GM08714 (cell line): ENCODE measurements around the gene FRMD3.

Experiments
- H3K4me3 ChIP-seq: fragments of 200-500 bp; sonication (Bioruptor generic); 2 replicates; pipeline ENCODE4 v1.5.1; 2014; ENCODE audit warnings: mild to moderate bottlenecking, low read length, inconsistent platforms
- ZNF274 ChIP-seq: IDR thresholded peaks from 2 replicates; pipeline ENCODE4 v1.6.1; 2012; ENCODE audit warnings: mild to moderate bottlenecking, low read depth, low read length

Gene FRMD3

GRCh38 chr9:83508067-83508466 lies 30.1 kb downstream of the FRMD3 start:
- H3K4me3 ChIP-seq: no peak overlapping the region
- no peak for TF ChIP-seq ZNF274

DNA sequence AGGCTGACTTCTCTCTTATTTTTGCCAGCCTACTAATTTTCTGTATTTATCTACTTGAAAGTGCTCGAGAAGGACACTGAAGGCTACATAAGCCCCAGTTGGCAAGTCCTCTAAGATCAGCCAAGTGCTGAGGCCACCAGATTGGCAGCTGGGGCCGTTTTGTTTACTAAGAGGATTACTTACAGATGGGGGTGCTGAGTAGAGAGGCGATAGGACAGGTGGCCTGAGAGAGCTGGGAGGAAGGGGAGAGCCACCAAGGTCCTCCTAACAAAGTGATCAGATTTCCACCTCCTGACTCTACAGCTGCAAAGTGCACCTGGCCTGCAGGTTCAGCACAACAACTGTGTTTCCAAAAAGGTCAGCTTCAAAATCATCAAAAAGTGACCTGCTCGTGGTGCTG lies 32.9 kb downstream of the FRMD3 start:
- H3K4me3 ChIP-seq: no peak overlapping the region
- no peak for TF ChIP-seq ZNF274

- TF ChIP-seq ZNF274: no peak
- no peak overlapping the region for H3K4me3 ChIP-seq
Measured at GRCh38 chr9:83503866-83504265, 34.3 kb downstream of the FRMD3 start.

DNA sequence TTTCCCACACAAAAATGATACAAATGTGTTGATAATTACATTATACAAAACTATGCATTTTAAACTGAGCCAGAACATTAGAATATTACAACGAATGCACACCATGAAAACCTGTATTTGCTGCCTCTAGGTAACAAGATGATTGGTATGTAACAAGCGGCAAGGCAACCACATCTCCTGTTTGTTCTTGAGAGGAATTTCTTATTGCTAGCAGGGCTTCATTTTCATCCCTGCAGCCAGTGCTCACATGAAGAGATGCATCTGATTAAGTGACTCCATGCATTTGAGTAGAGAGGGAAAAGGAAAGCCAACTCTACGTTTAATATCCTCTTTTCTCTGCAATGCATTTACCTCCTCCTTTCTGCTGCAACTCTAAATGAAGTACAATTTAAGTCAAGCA lies 36.6 kb downstream of the FRMD3 start:
- no peak overlapping the region for H3K4me3 ChIP-seq
- no peak for TF ChIP-seq ZNF274

DNA sequence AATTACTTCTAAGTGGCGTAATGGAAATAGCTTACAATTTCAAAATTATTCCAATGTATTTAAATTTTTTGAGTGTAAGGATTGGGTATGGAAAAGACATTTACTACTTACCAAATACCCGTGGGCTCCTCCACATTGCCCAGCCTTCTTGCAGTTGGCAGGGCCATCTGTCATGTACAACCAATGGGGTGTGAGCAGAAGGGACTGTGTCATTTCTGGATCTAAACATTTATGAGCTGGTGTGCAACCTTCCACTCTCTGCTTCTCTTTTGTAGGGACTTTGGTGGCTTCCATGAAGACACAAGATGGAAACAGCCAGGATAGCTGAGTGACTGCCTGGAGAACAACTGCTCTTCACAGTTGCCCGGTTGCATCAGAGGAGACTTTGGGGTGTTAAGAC lies 40.8 kb downstream of the FRMD3 start:
- no peak for TF ChIP-seq ZNF274
- no peak overlapping the region for H3K4me3 ChIP-seq

DNA sequence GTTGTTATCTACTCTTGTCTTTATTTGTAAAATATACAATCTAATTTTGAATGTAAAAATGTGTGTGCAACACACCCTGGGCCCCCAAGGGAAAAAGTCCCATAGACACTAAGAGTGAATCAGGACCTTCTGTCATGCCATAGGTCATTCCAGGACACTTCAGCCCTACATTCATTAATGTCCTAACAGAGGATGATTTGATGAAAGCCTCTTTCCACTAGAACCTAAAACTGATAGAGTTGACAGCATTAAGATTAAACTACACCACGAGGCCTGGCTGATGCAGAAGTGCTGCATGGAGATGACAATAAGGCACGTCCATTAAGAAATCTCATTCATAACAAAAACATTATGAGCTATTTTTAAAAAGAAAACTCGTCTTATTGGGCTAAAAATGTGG lies 46.2 kb downstream of the FRMD3 start:
- no peak overlapping the region for H3K4me3 ChIP-seq
- no peak for TF ChIP-seq ZNF274

DNA sequence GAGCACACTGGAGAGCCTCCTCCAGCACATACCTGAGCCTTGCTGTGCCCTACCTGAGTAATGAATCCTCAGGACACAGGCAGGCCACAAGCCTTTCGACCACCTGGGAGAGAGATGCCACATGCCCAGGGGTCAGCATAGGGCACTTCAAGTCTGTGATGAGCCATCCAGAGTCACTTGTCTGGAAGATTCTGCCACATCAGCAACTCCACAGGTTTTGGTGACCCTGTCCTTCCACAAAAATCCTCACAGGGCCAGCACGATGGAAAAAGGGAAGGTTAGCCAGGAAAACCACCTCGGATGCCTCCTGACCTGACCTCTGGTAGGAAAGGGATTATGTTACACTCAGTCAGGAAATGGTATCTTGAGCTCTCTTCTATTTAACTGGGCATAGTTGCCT lies 46.8 kb downstream of the FRMD3 start:
- no peak overlapping the region for H3K4me3 ChIP-seq

GRCh38 chr9:83489961-83490360 lies 48.2 kb downstream of the FRMD3 start:
- H3K4me3 ChIP-seq: no peak overlapping the region
- TF ChIP-seq ZNF274: no peak

More for the DNA sequence above, 46.8 kb downstream of the FRMD3 start:
- no peak for TF ChIP-seq ZNF274

DNA sequence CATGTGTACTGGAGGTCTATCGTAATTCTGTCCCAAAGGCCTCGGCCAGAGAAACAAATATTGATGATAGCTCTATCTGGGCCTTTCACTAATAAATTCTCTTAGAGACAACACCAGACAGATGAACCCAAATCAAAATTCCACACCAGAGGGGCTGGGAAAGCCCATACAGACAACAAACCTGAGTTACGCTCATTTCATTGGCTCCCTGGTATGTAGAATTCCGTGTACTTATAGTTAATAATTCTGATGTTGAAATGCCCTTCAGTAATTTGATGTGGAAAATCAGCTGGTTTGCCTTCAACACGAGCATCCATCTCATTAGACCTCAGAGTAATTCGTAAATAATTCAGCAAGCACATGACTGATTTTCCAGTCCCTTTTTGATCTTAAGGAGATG lies 53.2 kb downstream of the FRMD3 start:
- no peak for TF ChIP-seq ZNF274
- no peak overlapping the region for H3K4me3 ChIP-seq

DNA sequence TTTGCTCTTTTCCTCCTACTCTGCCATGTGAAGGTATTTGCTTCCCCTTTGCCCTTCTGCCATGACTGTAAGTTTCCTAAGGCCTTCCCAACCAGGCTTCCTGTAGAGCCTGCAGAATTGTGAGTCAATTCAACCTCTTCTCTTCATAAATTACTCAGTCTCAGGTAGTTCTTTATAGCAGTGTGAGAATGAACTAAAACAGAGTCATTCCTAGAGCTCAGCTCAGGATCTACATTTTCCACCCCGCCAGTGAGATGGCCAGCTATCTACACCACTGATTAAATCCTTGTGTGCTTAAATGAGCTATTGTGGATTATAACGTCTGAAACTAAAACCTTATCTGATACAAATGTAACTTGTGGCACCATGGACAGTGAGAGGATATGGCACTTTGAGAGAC lies 55.0 kb downstream of the FRMD3 start:
- TF ChIP-seq ZNF274: no peak
- H3K4me3 ChIP-seq: no peak overlapping the region

DNA sequence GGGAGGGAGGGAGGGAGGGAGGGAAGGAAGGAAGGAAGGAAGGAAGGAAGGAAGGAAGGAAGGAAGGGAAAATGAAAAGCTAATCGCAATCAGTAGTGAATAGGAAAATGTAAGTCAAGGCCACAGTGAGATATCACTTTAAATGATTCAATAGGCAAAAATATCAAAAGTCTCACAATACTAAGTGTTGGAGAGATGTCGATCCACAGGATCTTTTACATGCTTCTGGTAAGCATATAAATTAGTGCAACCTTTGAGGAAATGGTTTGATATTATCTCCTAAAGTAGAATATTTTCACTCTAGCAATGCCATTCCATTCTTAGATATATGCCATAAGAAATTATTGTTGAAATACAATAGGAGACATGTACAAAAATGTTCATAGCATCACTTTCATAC lies 58.4 kb downstream of the FRMD3 start:
- no peak overlapping the region for H3K4me3 ChIP-seq
- no peak for TF ChIP-seq ZNF274

DNA sequence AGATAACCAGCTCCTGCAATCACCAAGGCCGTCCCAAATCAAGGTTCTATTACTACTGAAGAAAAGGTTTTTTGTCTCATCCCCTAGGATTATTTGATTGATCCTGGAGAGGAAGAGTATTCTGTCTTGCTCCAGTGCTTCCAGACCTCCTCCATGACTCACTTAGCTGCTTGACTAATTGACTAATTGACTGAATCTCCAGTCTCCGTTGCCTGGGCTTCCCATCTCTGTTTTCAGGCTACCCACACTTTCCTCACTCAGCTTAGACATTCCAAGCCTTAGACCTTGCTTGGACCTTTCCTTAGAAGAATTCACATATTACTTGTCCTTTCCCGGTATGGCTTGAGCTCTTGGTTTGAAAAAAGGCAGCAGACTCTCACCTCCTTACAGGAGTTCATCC lies 60.6 kb downstream of the FRMD3 start:
- H3K4me3 ChIP-seq: no peak overlapping the region
- no peak for TF ChIP-seq ZNF274

DNA sequence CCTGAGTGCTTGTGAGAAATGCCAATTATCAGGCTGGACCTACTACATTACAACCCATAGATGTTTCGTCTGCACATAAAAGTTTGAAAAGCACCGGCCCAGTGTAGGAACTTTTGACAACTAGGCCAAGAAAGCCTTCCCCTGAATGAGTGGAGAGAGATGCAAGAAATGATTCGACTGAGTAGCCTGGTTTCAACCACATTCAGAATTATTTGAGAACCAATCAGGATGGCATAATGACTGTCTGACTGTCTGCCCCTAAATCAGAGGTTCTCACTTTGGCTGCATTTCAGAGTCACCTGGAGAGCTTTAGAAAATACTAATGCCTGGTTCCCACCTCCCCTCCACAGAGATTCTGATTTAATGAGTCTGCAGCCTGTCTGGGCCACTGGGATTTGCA lies 61.1 kb downstream of the FRMD3 start:
- no peak overlapping the region for H3K4me3 ChIP-seq
- TF ChIP-seq ZNF274: no peak

DNA sequence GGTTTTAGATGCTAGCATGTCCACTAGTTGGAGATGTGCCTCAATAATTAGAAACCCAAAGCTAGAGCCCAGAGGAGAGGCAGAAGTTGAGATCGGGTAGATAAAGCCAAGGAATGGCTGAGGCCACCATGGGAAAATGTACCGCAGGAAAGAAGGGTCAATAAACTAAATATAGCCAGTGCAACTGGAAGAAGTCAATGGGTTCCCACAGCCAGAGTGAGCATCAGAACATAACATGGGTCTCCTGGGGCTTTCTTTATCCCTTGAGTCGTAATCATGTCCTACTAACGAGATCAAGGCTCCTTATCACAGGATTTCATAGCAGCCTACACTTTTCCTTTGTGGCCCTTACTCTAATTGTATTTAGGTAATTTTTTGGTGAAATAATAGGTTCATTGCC lies 61.7 kb downstream of the FRMD3 start:
- no peak overlapping the region for H3K4me3 ChIP-seq
- no peak for TF ChIP-seq ZNF274

DNA sequence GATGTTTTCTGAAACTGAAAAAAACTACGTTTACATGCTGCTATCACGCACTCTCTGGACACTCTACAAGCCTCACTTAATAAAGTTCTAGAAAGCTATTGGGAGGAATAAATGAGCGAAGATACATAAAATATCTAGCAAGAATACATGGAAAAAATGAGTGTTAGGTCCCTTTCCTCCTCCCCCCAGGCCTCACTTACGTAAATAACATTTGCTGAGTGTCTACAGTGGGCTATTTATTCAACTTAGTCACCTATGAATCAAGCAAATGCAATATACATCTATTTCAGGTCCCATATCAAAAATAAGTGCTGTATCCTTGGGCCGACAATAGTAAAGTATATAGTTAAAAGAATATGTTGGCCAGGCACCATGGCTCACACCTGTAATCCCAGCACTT lies 62.5 kb downstream of the FRMD3 start:
- no peak overlapping the region for H3K4me3 ChIP-seq
- no peak for TF ChIP-seq ZNF274

DNA sequence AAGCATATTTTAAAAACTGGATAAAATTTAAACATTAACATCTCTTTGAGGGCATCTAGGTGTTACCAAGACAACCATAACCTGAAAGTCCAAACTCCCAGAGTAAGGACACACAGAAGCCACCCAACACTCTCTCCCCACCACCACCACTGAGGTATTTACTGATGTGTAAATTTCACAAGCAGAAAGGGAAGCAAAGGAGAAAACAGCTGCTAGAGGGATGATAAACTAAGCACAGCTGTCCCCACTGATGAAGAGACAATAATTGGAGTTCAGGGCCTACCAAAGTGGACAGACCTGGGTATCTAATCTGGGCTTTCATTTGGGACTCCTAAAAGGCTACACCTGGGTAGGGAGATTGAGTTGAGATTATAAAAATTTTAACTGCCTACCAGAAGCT lies 63.6 kb downstream of the FRMD3 start:
- H3K4me3 ChIP-seq: no peak overlapping the region
- no peak for TF ChIP-seq ZNF274
